ENCODE data around the gene PDZK1. TPM values are rescaled to one million over a fixed set of nuclear protein-coding genes. Genes with fewer than 3 reads are reported as not detected.

The PDZK1 gene
- total RNA-seq, 1 experiment from 2014 or later = 98.9 TPM

Other genes starting within 250 kb of the PDZK1 start
- 49.9 and 50.0 TPM in 2 replicates for gene GPR89A, start 99.4 kb downstream of the PDZK1 start, total RNA-seq (2022)
- gene CD160, start 12.1 kb upstream of the PDZK1 start, total RNA-seq (2022) = 0.16 and 0.20 TPM in 2 replicates
- 16.6 and 17.5 TPM in 2 replicates for gene RNF115, start 116.7 kb upstream of the PDZK1 start, total RNA-seq (2022)
- gene POLR3C, start 116.8 kb upstream of the PDZK1 start, total RNA-seq (2022) = 48.0 and 48.8 TPM in 2 replicates
- gene NUDT17, start 138.3 kb upstream of the PDZK1 start, total RNA-seq (2022) = 4.8 and 6.4 TPM in 2 replicates
- 20.3 and 22.0 TPM in 2 replicates for gene PIAS3, start 151.7 kb upstream of the PDZK1 start, total RNA-seq (2022)
- gene ANKRD35, start 178.5 kb upstream of the PDZK1 start, total RNA-seq (2022) = 0.09 and 0.34 TPM in 2 replicates
- 0.12 and 0.43 TPM in 2 replicates for gene ITGA10, start 202.7 kb upstream of the PDZK1 start, total RNA-seq (2022)
- 14.5 and 16.1 TPM in 2 replicates for gene PEX11B, start 211.3 kb upstream of the PDZK1 start, total RNA-seq (2022)
- gene RBM8A, start 220.1 kb upstream of the PDZK1 start, total RNA-seq (2022) = 178 and 185 TPM in 2 replicates